GM21360 (cell line): ENCODE measurements around the gene FADS6.

ENCODE experiments used
- ATAC-seq: cut with Tn5 transposase; IDR thresholded peaks from one replicate; pipeline ENCODE4 v1.9.1; 2021; ENCODE audit warnings: mild to moderate bottlenecking, moderate library complexity; ENCODE audit not compliant: unreplicated experiment

The FADS6 gene

DNA sequence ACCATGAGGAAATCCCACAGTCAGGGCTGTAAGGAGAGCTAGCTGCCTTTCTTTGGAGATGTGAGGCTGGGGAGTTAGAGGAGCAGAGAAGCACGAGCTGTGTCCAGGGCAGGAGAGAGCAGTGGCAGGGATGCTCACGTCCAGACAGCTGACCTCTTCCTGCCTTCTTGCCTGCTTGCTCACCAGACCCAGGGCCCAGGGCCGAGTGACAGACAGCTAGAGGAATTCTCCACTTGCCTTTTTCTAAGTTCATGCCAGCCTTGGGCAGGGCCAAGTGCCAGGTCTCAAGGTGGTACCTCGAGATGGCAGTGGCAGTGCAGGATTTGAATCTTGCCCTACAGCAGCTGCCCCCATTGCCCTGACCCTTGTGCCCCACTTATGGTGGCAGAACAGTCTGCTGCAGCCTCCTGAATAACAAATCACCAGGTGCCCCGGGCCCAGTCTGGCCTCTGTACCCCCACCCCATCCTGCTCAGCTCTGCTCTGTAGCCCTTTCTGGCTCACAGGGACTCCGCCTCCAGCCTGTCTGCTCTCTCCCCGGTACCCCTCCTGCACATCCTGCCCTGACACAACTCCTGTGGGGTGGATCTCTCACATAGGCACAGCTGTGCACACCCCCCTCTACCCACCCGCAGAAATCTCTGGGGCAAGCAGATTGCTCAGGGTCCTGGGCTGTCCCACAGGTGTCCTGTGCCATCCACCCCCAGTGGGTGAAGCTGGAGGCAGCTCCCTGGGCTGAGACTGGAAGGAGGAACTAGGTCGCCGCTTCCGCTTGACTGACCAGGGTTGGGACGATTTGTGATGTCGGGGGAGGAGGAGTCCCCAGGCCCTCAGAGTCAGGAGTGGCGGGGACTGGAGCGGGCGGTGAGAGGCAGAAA, 59.7 kb downstream of the FADS6 start:
- no peak for ATAC-seq

DNA sequence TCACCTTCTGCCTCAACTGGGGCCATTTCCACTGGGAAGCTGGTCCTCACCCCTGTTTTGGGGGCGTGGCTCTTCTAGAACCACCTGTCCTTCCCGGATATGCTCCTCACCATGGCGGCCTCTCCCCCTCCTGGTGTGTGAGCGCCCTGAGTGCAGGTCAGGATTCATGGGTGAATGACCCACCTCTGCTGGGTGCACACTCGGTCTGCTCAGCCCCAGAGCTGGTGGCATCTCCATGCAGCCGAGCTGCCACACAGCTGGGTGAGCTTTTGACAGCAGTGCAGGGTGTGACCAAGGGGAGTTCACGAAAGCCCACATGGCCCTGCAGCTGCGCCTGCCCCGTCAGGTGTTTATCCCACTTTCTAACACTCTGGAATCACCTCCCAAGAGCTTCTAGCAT, 61.0 kb downstream of the FADS6 start:
- no peak for ATAC-seq

DNA sequence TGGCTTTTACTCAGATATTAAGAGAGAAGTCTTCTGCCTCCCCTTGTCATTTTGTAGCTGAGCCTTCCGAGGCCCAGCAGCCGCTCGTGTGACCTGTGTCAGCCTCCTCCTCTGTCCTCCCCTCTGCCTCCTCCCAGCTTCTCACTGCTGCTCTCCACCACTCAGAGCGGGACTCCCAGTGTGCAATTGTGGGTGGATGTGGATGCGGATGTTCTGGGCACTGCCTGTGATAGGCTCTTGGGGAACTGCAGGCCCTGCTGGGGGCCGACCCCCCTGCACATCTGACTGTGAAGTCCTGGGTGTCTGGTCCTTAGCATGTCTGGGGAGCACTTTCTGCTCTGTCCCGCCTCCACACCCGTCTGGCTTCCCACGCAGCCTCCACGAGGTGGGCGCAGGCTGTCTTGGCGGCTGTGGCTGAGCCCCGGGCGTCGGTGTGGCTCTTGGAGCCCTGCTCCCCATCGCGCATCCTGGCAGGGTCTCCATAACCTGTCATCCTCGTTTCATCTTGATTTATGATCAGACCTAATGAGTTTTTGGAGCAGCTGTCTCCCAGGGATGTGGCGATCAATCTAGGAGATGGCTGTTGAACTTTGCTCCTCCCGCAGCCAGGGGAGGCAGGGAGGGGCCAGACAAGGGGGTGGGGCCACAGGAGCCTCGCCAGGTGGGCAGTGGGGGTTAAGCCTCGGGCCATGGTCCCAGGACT, 61.8 kb downstream of the FADS6 start:
- ATAC-seq = no peak

DNA sequence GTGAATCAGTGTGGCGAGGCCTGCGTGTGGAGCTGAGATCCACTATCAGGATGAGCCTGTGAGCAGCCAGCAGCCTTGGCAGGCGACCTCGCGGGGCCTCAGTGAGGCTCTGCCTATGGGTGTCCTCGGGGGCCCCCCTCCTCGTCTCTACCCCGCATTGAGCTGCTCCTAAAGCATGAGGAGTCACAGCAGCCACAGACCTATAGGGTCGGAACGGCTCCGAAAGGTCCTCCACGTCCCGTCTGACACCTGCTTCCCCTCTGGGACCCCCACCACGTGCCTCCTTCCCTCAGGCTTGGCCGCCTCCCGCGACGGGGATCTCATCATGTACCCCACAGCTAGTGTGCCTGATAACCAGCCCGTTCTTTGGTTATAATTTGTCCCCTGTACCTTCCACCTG, 62.6 kb downstream of the FADS6 start:
- no peak for ATAC-seq

DNA sequence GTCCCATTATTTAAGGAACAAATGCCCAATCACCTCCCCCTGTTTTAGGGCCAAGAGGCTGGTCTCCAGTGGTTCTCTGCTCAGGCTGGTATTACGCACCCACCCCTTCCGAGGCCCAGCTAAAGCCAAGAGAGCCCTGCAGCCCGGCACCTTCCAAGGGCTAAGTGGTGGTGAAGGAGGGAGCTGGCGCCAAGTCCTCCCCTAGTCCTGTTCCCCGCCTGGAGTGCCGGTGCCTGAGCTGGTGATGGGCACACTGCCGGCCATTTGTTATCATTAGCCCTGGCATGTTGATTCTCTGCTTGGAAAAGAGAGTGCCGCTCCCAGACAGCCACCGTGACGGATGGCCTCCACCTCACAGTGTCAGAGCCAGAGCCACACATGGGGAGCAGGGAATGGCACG, 65.6 kb downstream of the FADS6 start:
- ATAC-seq = no peak
